ENCODE results near the gene RIPK3. TPM values are rescaled to one million over a fixed set of nuclear protein-coding genes. Genes with fewer than 3 reads are reported as not detected.
"Not testable (repeated sequence)": the region's sequence is repeated elsewhere in the genome, so short reads cannot be mapped to it uniquely, and the experiment has no call there.

Gene RIPK3
- total RNA-seq, 1 donor from 2014 or later = 5.6 TPM

GRCh38 chr14:24369463-24369862 lies 29.7 kb upstream of the RIPK3 start:
- DNase-seq = no peak

- peak; percentile 87 for DNase-seq
Observed at GRCh38 chr14:24368562-24369252, 28.9 kb upstream of the RIPK3 start.

GRCh38 chr14:24368212-24368561 lies 28.4 kb upstream of the RIPK3 start:
- no peak for DNase-seq

- DNase-seq = peak; percentile 95
Observed at GRCh38 chr14:24367514-24368211, 27.9 kb upstream of the RIPK3 start, which contains the start of gene NFATC4. NFATC4 (plus strand) TSS chr14:24368184; CDS start chr14:24368341, 157 bp downstream.

GRCh38 chr14:24366721-24367513 lies 27.1 kb upstream of the RIPK3 start:
- peak; percentile 92 for DNase-seq

- no peak for DNase-seq
Observed at GRCh38 chr14:24366413-24366720, 26.6 kb upstream of the RIPK3 start.

- peak; percentile 87 for DNase-seq
Observed at GRCh38 chr14:24365600-24366412, 26.0 kb upstream of the RIPK3 start.

- DNase-seq = no peak
Observed at GRCh38 chr14:24364841-24365240, 25.1 kb upstream of the RIPK3 start.

GRCh38 chr14:24363401-24363800 lies 23.6 kb upstream of the RIPK3 start:
- no peak for DNase-seq

GRCh38 chr14:24362241-24362960 lies 22.6 kb upstream of the RIPK3 start:
- no peak for DNase-seq

GRCh38 chr14:24361326-24361725 lies 21.5 kb upstream of the RIPK3 start:
- no peak for DNase-seq

- DNase-seq = no peak
Observed at GRCh38 chr14:24360281-24360680, 20.5 kb upstream of the RIPK3 start.

GRCh38 chr14:24356208-24356607 lies 16.4 kb upstream of the RIPK3 start:
- DNase-seq = no peak

GRCh38 chr14:24355009-24355408 lies 15.2 kb upstream of the RIPK3 start:
- DNase-seq = no peak

GRCh38 chr14:24354482-24354825 lies 14.7 kb upstream of the RIPK3 start:
- not testable (repeated sequence) for DNase-seq

- DNase-seq = no peak
Observed at GRCh38 chr14:24353559-24354481, 14.0 kb upstream of the RIPK3 start.

GRCh38 chr14:24351517-24351916 lies 11.7 kb upstream of the RIPK3 start:
- no peak for DNase-seq

GRCh38 chr14:24349742-24350141 lies 10.0 kb upstream of the RIPK3 start:
- no peak for DNase-seq

- DNase-seq = no peak
Observed at GRCh38 chr14:24348186-24348585, 8.4 kb upstream of the RIPK3 start.

- DNase-seq = no peak
Observed at GRCh38 chr14:24347134-24347533, 7.3 kb upstream of the RIPK3 start.

Measured in skin of body (tissue), 2 donors.